A549 (cell line): ENCODE results near the gene BANF2. TPM values are rescaled to one million over a fixed set of nuclear protein-coding genes. Genes with fewer than 3 reads are reported as not detected.
"Not testable (repeated sequence)": the region's sequence is repeated elsewhere in the genome, so short reads cannot be mapped to it uniquely, and the experiment has no call there.

Source experiments
- ATAC-seq, 2 experiments: fragments of 200-7000 bp in 1 of 2; fragments of >200 bp in 1 of 2; cut with Nextera tagmentation in 1 of 2; cut with Tn5 transposase in 1 of 2; 3 replicates each; pipeline versions ENCODE4 v1.8.0 to v1.9.1; 2018 to 2020; ENCODE audit warnings: mild to moderate bottlenecking in 1 of 2, moderate library complexity in 1 of 2
- CTCF ChIA-PET: fragments of 300-600 bp; sonication (Branson Sonifier 250); formaldehyde crosslinking; extraction: SDS; loops from one replicate; lab custom pipeline; 2021; ENCODE audit warnings: antibody characterized with exemption, inconsistent platforms; lab: Yijun Ruan, JAX
- POLR2A ChIA-PET: fragments of 350-600 bp; formaldehyde crosslinking; extraction: SDS; loops from one replicate; lab custom pipeline; 2021; ENCODE audit warnings: antibody characterized with exemption, inconsistent platforms; lab: Yijun Ruan, JAX
- DNase-seq, 2 experiments: peaks; one replicate each; pipeline versions ENCODE4 v3.0.0 to v3.0.0-alpha.2; 2011 to 2016; ENCODE audit warnings: low read depth in 1 of 2, low spot score in 1 of 2
- FAIRE-seq: peaks from 2 replicates; lab custom pipeline; 2011; peaks lifted over from hg19 to GRCh38; lab: Jason Lieb, UNC
- H3K27ac ChIP-seq, 2 experiments: fragments of >200 bp; sonication (Bioruptor Twin); formaldehyde crosslinking; 3 replicates each; pipeline ENCODE4 v1.5.1; 2016 to 2017
- H3K4me1 ChIP-seq: fragments of >200 bp; sonication (Bioruptor Twin); formaldehyde crosslinking; 3 replicates; pipeline ENCODE4 v1.6.1; 2016
- H3K4me2 ChIP-seq: fragments of >200 bp; sonication (Bioruptor Twin); formaldehyde crosslinking; 3 replicates; pipeline ENCODE4 v1.6.1; 2016
- H3K4me3 ChIP-seq: fragments of >200 bp; sonication (Bioruptor Twin); formaldehyde crosslinking; 3 replicates; pipeline ENCODE4 v1.5.1; 2016
- H3K9me3 ChIP-seq: fragments of >200 bp; sonication (Bioruptor Twin); formaldehyde crosslinking; 3 replicates; pipeline ENCODE4 v1.6.1; 2016
- EHMT2 ChIP-seq: fragments of 200-600 bp; sonication (generic); IDR thresholded peaks from 2 replicates; pipeline ENCODE4 v1.6.1; 2016; ENCODE audit warnings: antibody characterized with exemption, low read depth, mild to moderate bottlenecking, moderate library complexity
- FOSL2 ChIP-seq, 2 experiments: fragments of 450-650 bp in 1 of 2; fragments of >200 bp in 1 of 2; sonication (Bioruptor Twin) in 1 of 2; formaldehyde crosslinking; IDR thresholded peaks; 2 replicates each; pipeline versions ENCODE4 v1.5.0 to v1.6.1; 2016 to 2020; ENCODE audit warnings: mild to moderate bottlenecking in 1 of 2, moderate library complexity in 1 of 2
- HOXB5 ChIP-seq: fragments of 250-450 bp; sonication (Bioruptor Pico); IDR thresholded peaks from 2 replicates; pipeline ENCODE4 v1.5.0; 2020; ENCODE audit warnings: mild to moderate bottlenecking, moderate library complexity
- RARB ChIP-seq: fragments of 250-450 bp; sonication (Bioruptor Pico); IDR thresholded peaks from 2 replicates; pipeline ENCODE4 v1.8.0; 2021; ENCODE audit warnings: mild to moderate bottlenecking, moderate library complexity
- ZC3H11A ChIP-seq: fragments of 450-650 bp; IDR thresholded peaks from 2 replicates; pipeline ENCODE4 v1.6.1; 2014; ENCODE audit warnings: antibody characterized with exemption, mild to moderate bottlenecking
- WGBS: methylation state at CpG from one replicate; pipeline ENCODE4 v1.1.6; 2017; ENCODE audit errors: missing lambda C conversion rate; 5-methylcytosine and 5-hydroxymethylcytosine counted together
- polyA plus RNA-seq, 4 experiments: library from polyadenylated mRNA; depleted of rRNA in 3 of 4; stranded (reverse); fragments of >200 nt; fragmentation: RNase III in 1 of 4; extraction: RNeasy Plus Mini Kit Qiagen cat#74134 plus additional on column Dnase treatment in 1 of 4; gene quantifications; 2 replicates in 3 of 4; 3 replicates in 1 of 4; pipeline ENCODE4 v1.2.3, GENCODE V29; 2011 to 2017
- TF ChIP-seq, protein P1 (sequence below): IDR thresholded peaks from 2 replicates; pipeline ENCODE4 v1.6.1; 2012
- TF ChIP-seq, protein P2 (sequence below): fragments of 250-450 bp; sonication (Bioruptor Pico); IDR thresholded peaks from 2 replicates; pipeline ENCODE4 v1.5.0; 2020; ENCODE audit warnings: low read depth, mild to moderate bottlenecking, moderate library complexity
- TF ChIP-seq, protein P3 (sequence below): fragments of >200 bp; sonication (Bioruptor Twin); formaldehyde crosslinking; IDR thresholded peaks from 2 replicates; pipeline ENCODE4 v1.6.1; 2016
- TF ChIP-seq, protein P4 (sequence below): fragments of >200 bp; sonication (Bioruptor Twin); formaldehyde crosslinking; IDR thresholded peaks from 3 replicates; pipeline ENCODE4 v1.5.1; 2016
- TF ChIP-seq, protein P5 (sequence below): fragments of 450-650 bp; IDR thresholded peaks from 2 replicates; pipeline ENCODE4 v1.6.1; 2014; ENCODE audit warnings: antibody characterized with exemption

Gene BANF2
- polyA plus RNA-seq, 2 of the 4 experiments (the other 2 are of a cell fraction), result not detected

DNA sequence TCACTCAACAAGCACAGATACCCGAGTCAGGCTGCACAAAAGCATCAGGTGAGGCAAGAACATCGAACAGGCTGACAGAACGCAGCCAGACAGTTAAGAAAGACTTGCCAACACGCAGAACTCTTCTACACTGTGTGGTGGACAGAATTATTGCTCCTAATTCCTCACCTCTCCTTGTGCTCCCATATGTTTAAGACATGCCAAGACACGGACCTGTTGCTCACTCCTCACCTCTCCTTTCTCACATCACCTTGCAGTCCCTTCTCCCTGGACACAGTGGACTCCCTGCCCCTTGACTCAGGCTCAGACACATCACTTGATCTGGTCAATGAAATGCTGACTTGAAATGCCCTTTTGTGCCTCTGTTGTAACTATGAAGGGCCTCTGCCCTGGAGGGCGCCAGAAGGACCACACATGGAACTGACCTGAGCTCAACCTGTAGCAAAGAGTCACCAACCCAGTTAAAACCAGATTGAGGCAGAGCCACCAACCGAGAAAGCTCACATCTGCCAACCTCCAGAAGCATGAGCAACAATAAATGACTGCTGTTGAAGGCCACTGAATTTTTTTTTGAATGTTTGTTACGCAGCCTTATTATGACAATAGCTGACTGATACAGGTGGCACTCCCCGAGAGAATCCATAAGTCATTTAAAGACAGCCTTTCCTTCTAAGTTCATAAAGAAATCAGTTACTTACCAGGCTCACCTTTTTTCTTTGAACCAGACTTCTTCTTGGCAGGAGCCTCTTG is 41.7 kb upstream of the BANF2 start (continued):
- TF ChIP-seq EHMT2, result no peak
- TF ChIP-seq, protein P1, sequence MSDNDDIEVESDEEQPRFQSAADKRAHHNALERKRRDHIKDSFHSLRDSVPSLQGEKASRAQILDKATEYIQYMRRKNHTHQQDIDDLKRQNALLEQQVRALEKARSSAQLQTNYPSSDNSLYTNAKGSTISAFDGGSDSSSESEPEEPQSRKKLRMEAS, result no peak
- TF ChIP-seq HOXB5 (CRISPR knock-in tag), result no peak
- TF ChIP-seq ZC3H11A, result no peak
- no peak for TF ChIP-seq FOSL2 (IDR thresholded peaks at IDR 0.05)
- no peak for TF ChIP-seq FOSL2 (CRISPR knock-in tag; IDR thresholded peaks at IDR 0.05)

DNA sequence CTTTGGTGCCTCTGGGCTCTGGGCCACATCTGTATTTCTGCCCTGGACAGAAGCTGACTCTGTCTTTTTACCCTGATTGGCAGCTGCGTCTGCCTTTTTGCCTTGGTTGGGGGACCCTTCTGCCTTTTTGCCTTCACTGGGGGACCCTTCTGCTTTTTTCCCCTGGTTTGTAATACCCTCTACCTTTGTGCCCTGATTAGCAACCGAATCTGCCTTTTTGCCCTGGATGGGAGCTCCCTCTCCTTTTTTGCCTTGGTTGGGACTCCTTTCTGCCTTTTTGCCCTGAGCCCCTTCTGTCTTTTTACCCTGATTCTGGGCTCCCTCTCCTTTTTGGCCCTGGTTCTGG is 41.1 kb upstream of the BANF2 start:
- no peak for ATAC-seq
- H3K27ac ChIP-seq, result no peak overlapping the region
- no peak overlapping the region for H3K4me2 ChIP-seq
- CTCF ChIA-PET, result interaction anchor here (1.0 to 2.7 kb wide), 3 partner anchors 9 to 122 kb away, joined by 3 to 16 read pairs (median 7); partner anchors contain the start of gene RRBP1
- whole genome bisulfite sequencing, result 92% methylated on average over 2 of the region's 2 CpGs
- H3K4me1 ChIP-seq, result peaks cover 12% of the 10 kb centered on the region
- no peak overlapping the region for H3K4me3 ChIP-seq
- FAIRE-seq, result no peak
- POLR2A ChIA-PET, result no interaction called here
- peaks cover 21% of the 10 kb centered on the region for H3K9me3 ChIP-seq
- no peak for DNase-seq
- TF ChIP-seq, protein P2, sequence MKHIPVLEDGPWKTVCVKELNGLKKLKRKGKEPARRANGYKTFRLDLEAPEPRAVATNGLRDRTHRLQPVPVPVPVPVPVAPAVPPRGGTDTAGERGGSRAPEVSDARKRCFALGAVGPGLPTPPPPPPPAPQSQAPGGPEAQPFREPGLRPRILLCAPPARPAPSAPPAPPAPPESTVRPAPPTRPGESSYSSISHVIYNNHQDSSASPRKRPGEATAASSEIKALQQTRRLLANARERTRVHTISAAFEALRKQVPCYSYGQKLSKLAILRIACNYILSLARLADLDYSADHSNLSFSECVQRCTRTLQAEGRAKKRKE, result no peak
- TF ChIP-seq HOXB5 (CRISPR knock-in tag) (no peak), RARB (CRISPR knock-in tag) (no peak)

DNA sequence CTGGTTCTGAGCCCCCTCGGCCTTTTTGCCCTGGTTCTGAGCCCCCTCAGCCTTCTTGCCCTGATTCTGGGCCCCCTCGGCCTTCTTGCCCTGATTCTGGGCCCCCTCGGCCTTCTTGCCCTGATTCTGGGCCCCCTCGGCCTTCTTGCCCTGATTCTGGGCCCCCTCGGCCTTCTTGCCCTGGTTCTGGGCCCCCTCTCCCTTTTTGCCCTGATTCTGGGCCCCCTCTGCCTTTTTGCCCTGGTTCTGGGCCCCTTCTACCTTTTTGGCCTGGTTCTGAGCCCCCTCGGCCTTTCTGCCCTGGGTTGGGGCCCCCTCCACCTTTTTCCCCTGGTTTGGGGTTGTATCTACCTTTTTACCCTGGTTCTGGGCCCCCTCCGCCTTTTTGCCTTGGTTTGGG is 40.4 kb upstream of the BANF2 start:
- CTCF ChIA-PET, result interaction anchor here (1.0 kb wide), 1 partner anchor 123 kb away, joined by 3 read pairs; no protein-coding TSS in a partner anchor
- POLR2A ChIA-PET, H3K4me2 ChIP-seq, DNase-seq, ATAC-seq, H3K4me3 ChIP-seq, H3K27ac ChIP-seq, FAIRE-seq: not testable (repeated sequence)
- Histone ChIP-seq H3K4me1 (peaks cover 12% of the 10 kb centered on the region), H3K9me3 (peaks cover 21% of the 10 kb centered on the region)
- 86% methylated on average over 7 of the region's 7 CpGs for WGBS

DNA sequence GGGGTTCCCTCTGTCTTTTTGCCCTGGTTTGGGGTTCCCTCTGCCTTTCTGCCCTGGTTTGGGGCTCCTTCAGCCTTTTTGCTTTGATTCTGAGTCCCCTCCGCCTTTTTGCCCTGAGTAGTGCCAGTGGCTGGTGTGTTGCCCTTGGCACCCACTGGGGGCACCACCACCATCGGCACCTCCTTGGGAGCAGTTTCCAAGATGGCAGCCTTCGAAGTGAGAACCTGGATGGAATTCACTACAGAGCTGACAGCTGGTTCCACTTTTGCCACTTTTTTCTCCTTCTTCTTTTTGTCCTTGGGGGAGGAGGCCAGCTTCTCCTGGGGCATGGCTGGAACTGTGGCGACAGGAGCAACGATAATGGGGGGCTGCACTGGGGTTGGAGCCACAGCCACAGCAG is 40.0 kb upstream of the BANF2 start:
- no peak overlapping the region for H3K4me2 ChIP-seq
- 98% methylated on average over 5 of the region's 5 CpGs for WGBS
- ChIA-PET CTCF (no interaction called here), POLR2A (no interaction called here)
- TF ChIP-seq EHMT2, result 0 out of 2 replicates have a peak, but pooled peaks have one; percentile 43
- TF ChIP-seq, protein P3, sequence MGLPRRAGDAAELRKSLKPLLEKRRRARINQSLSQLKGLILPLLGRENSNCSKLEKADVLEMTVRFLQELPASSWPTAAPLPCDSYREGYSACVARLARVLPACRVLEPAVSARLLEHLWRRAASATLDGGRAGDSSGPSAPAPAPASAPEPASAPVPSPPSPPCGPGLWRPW, result no peak
- H3K9me3 ChIP-seq, result peaks cover 21% of the 10 kb centered on the region
- FAIRE-seq (no peak), ATAC-seq (peak in 1 of 2 experiments; percentile 57; a peak in 3 of 6 replicates), DNase-seq (no peak)
- no peak overlapping the region for H3K27ac ChIP-seq
- no peak overlapping the region for H3K4me3 ChIP-seq
- H3K4me1 ChIP-seq, result peaks cover 12% of the 10 kb centered on the region

DNA sequence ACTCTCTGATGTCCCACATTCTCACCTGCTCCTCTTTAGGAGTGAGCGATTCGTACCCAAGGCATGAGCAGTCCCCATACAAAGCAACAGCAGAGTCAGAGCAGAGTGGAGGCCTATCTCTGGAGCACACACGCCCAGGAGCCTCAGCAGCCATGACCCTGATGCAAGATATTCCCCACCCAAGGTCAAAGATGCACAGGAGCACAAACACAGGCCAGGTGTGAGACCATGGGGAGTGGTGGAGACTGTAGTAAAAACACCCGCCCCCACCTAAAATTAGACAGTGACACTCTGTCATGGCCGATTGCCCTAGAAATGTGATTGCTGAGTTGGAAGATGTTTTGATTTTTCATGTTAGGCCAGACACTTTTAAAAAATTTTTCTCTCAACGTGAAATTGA is 39.1 kb upstream of the BANF2 start:
- TF ChIP-seq, protein P4, sequence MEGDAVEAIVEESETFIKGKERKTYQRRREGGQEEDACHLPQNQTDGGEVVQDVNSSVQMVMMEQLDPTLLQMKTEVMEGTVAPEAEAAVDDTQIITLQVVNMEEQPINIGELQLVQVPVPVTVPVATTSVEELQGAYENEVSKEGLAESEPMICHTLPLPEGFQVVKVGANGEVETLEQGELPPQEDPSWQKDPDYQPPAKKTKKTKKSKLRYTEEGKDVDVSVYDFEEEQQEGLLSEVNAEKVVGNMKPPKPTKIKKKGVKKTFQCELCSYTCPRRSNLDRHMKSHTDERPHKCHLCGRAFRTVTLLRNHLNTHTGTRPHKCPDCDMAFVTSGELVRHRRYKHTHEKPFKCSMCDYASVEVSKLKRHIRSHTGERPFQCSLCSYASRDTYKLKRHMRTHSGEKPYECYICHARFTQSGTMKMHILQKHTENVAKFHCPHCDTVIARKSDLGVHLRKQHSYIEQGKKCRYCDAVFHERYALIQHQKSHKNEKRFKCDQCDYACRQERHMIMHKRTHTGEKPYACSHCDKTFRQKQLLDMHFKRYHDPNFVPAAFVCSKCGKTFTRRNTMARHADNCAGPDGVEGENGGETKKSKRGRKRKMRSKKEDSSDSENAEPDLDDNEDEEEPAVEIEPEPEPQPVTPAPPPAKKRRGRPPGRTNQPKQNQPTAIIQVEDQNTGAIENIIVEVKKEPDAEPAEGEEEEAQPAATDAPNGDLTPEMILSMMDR, result no peak
- TF ChIP-seq, protein P5, sequence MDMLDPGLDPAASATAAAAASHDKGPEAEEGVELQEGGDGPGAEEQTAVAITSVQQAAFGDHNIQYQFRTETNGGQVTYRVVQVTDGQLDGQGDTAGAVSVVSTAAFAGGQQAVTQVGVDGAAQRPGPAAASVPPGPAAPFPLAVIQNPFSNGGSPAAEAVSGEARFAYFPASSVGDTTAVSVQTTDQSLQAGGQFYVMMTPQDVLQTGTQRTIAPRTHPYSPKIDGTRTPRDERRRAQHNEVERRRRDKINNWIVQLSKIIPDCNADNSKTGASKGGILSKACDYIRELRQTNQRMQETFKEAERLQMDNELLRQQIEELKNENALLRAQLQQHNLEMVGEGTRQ, result no peak
- TF ChIP-seq, all 56 proteins: peak for 0
- H3K4me2 ChIP-seq, result no peak overlapping the region
- ChIA-PET CTCF (no interaction called here), POLR2A (no interaction called here)
- ATAC-seq, result no peak
- H3K9me3 ChIP-seq, result peaks cover 21% of the 10 kb centered on the region
- no peak for DNase-seq
- H3K4me1 ChIP-seq, result peaks cover 12% of the 10 kb centered on the region
- H3K4me3 ChIP-seq, result no peak overlapping the region
- no peak for FAIRE-seq
- H3K27ac ChIP-seq, result no peak overlapping the region
- WGBS, result 86% methylated on average over 6 of the region's 6 CpGs
